GM23338 (cell line): ENCODE data around the gene TEX54. TPM values are rescaled to one million over a fixed set of nuclear protein-coding genes. Genes with fewer than 3 reads are reported as not detected.

ENCODE experiments used
- ATAC-seq: fragments of 200-7000 bp; cut with Tn5 transposase; 3 replicates; pipeline ENCODE4 v1.9.1; 2020
- DNase-seq: peaks from one replicate; pipeline ENCODE4 v3.0.0-alpha.2; 2015; ENCODE audit warnings: low spot score
- H2AFZ ChIP-seq: fragments of 200-600 bp; sonication (generic); 2 replicates; pipeline ENCODE4 v1.8.0; 2016; ENCODE audit warnings: antibody characterized with exemption, mild to moderate bottlenecking, moderate library complexity
- H3F3A ChIP-seq: fragments of 200-600 bp; sonication (generic); replicated peaks from 2 replicates; pipeline ENCODE4 v1.8.0; 2017; ENCODE audit warnings: antibody characterized with exemption, mixed run types, low read depth
- H3K27ac ChIP-seq: fragments of 200-600 bp; sonication (generic); 2 replicates; pipeline ENCODE4 v1.6.1; 2016; ENCODE audit warnings: low read depth
- H3K27me3 ChIP-seq: fragments of 200-600 bp; sonication (generic); 2 replicates; pipeline ENCODE4 v1.8.0; 2016; ENCODE audit warnings: mild to moderate bottlenecking, mixed run types, moderate library complexity; ENCODE audit not compliant: insufficient read depth
- H3K36me3 ChIP-seq: fragments of 200-600 bp; sonication (generic); 2 replicates; pipeline ENCODE4 v1.8.0; 2016; ENCODE audit warnings: mild to moderate bottlenecking; ENCODE audit not compliant: insufficient read depth
- H3K4me1 ChIP-seq: fragments of 200-600 bp; sonication (generic); 2 replicates; pipeline ENCODE4 v1.8.0; 2016; ENCODE audit warnings: mild to moderate bottlenecking, moderate library complexity; ENCODE audit not compliant: insufficient read depth
- H3K4me2 ChIP-seq: fragments of 200-600 bp; sonication (generic); 2 replicates; pipeline ENCODE4 v1.7.1; 2017; ENCODE audit warnings: mixed run types
- H3K4me3 ChIP-seq: fragments of 200-600 bp; sonication (generic); 2 replicates; pipeline ENCODE4 v1.6.1; 2016; ENCODE audit warnings: mixed run types
- H3K79me2 ChIP-seq: fragments of 200-600 bp; sonication (generic); replicated peaks from 2 replicates; pipeline ENCODE4 v1.8.0; 2017; ENCODE audit warnings: mild to moderate bottlenecking; ENCODE audit not compliant: insufficient read depth
- H3K9me2 ChIP-seq: fragments of 200-600 bp; sonication (generic); 2 replicates; pipeline ENCODE4 v1.8.0; 2017; ENCODE audit not compliant: insufficient read depth
- H4K20me1 ChIP-seq: fragments of 200-600 bp; sonication (generic); replicated peaks from 2 replicates; pipeline ENCODE4 v1.8.0; 2017; ENCODE audit warnings: mild to moderate bottlenecking; ENCODE audit not compliant: insufficient read depth
- H3K27ac Mint-ChIP-seq: 2 replicates; pipeline ENCODE4 v1.8.0; 2020; ENCODE audit warnings: inconsistent platforms, mild to moderate bottlenecking, moderate library complexity, mixed read lengths
- H3K27me3 Mint-ChIP-seq: 3 replicates; pipeline ENCODE4 v1.8.0; 2022; ENCODE audit warnings: low read depth, mild to moderate bottlenecking, moderate library complexity, mixed read lengths, inconsistent platforms; ENCODE audit not compliant: insufficient read depth, poor library complexity
- H3K36me3 Mint-ChIP-seq: 3 replicates; pipeline ENCODE4 v1.8.0; 2021; ENCODE audit warnings: low read depth, mild to moderate bottlenecking, inconsistent platforms, moderate library complexity, mixed read lengths
- H3K4me1 Mint-ChIP-seq: 3 replicates; pipeline ENCODE4 v1.8.0; 2020; ENCODE audit warnings: mild to moderate bottlenecking, inconsistent platforms, mixed read lengths
- H3K4me3 Mint-ChIP-seq: 3 replicates; pipeline ENCODE4 v1.8.0; 2021; ENCODE audit warnings: moderate library complexity, mild to moderate bottlenecking, inconsistent platforms, mixed read lengths
- H3K9me3 Mint-ChIP-seq: 3 replicates; pipeline ENCODE4 v1.8.0; 2020; ENCODE audit warnings: moderate library complexity, mild to moderate bottlenecking, inconsistent platforms, mixed read lengths
- CREB1 ChIP-seq: fragments of 250-450 bp; sonication (Bioruptor Pico); IDR thresholded peaks from 2 replicates; pipeline ENCODE4 v1.5.0; 2020; ENCODE audit warnings: low read depth, mild to moderate bottlenecking, moderate library complexity
- ETS1 ChIP-seq: IDR thresholded peaks from 2 replicates; pipeline ENCODE4 v1.6.1; 2016; ENCODE audit warnings: antibody characterized with exemption
- EZH2 ChIP-seq: fragments of 200-600 bp; sonication (generic); IDR thresholded peaks from one replicate; pipeline ENCODE4 v1.8.0; 2017; ENCODE audit warnings: antibody characterized with exemption, mild to moderate bottlenecking, low read depth; ENCODE audit not compliant: unreplicated experiment
- JUNB ChIP-seq: IDR thresholded peaks from one replicate; pipeline ENCODE4 v1.6.1; 2016; ENCODE audit warnings: antibody characterized with exemption; ENCODE audit not compliant: unreplicated experiment
- POLR2AphosphoS5 ChIP-seq: IDR thresholded peaks from 2 replicates; pipeline ENCODE4 v1.6.1; 2016; ENCODE audit warnings: antibody characterized with exemption, low read depth
- ZNF114 ChIP-seq: fragments of 250-450 bp; sonication (Bioruptor Pico); IDR thresholded peaks from 2 replicates; pipeline ENCODE4 v1.5.0; 2020; ENCODE audit warnings: mild to moderate bottlenecking, moderate library complexity
- ZNF331 ChIP-seq: fragments of 250-450 bp; sonication (Bioruptor Pico); IDR thresholded peaks from 2 replicates; pipeline ENCODE4 v1.5.0; 2020; ENCODE audit warnings: low read depth, mild to moderate bottlenecking, moderate library complexity
- ZNF462 ChIP-seq: fragments of 250-450 bp; sonication (Bioruptor Pico); IDR thresholded peaks from 2 replicates; pipeline ENCODE4 v1.5.0; 2020; ENCODE audit warnings: mild to moderate bottlenecking, moderate library complexity
- polyA plus RNA-seq: library from polyadenylated mRNA; unstranded; fragments of >200 nt; fragmentation: Nextera tagmentation; extraction: Ambion mirVana; gene quantifications from 2 replicates; pipeline ENCODE4 v1.2.1, GENCODE V29; 2016
- total RNA-seq: library from RNA; depleted of rRNA; stranded (reverse); fragments of >200 nt; shearing (Covaris generic); gene quantifications from 2 replicates; pipeline ENCODE4 v1.2.3, GENCODE V29; 2014

Gene TEX54
- total and polyA plus RNA-seq, 2 experiments from 2014 or later = 1.9 TPM; not detected in 1

GRCh38 chr11:62796281-62796680 lies 36.4 kb downstream of the TEX54 start:
- Mint-ChIP-seq H3K4me3 (no peak overlapping the region), H3K27ac (no peak overlapping the region), H3K36me3 (peaks cover 88% of the 10 kb centered on the region), H3K27me3 (peaks cover 18% of the 10 kb centered on the region), H3K4me1 (peaks cover 7% of the 10 kb centered on the region; the same call in 2 of the 3 replicates), H3K9me3 (no peaks in the 10 kb centered on the region)
- no peak for ATAC-seq
- H3K79me2 ChIP-seq = peaks cover 4% of the 10 kb centered on the region
- no peak overlapping the region for H3K4me2 ChIP-seq
- no peaks in the 10 kb centered on the region for H3K27me3 ChIP-seq
- H3K4me1 ChIP-seq = no peaks in the 10 kb centered on the region; the same call in 1 of the 2 replicates
- peaks cover 30% of the 10 kb centered on the region for H3F3A ChIP-seq
- no peak overlapping the region for H3K4me3 ChIP-seq
- no peak for TF ChIP-seq ETS1
- TF ChIP-seq JUNB = no peak
- TF ChIP-seq ZNF462 (CRISPR knock-in tag) = no peak
- no peak for TF ChIP-seq EZH2
- no peak for TF ChIP-seq ZNF114 (CRISPR knock-in tag)
- no peak for TF ChIP-seq CREB1 (CRISPR knock-in tag)
- no peak for TF ChIP-seq ZNF331 (CRISPR knock-in tag)
- no peak for TF ChIP-seq POLR2AphosphoS5
- H3K27ac ChIP-seq = no peak overlapping the region; the same call in 1 of the 2 replicates
- H3K9me2 ChIP-seq = no peaks in the 10 kb centered on the region
- H2AFZ ChIP-seq = no peak overlapping the region
- peaks cover 66% of the 10 kb centered on the region for H3K36me3 ChIP-seq
- peaks cover 3% of the 10 kb centered on the region for H4K20me1 ChIP-seq
- DNase-seq = peak; percentile 37
